Measurements from ENCODE around the gene TBX6. TPM values are rescaled to one million over a fixed set of nuclear protein-coding genes. Genes with fewer than 3 reads are reported as not detected.

TBX6 gene
- total RNA-seq, 2 donors from 2014 or later, result 1.8 to 2.6 TPM

DNA sequence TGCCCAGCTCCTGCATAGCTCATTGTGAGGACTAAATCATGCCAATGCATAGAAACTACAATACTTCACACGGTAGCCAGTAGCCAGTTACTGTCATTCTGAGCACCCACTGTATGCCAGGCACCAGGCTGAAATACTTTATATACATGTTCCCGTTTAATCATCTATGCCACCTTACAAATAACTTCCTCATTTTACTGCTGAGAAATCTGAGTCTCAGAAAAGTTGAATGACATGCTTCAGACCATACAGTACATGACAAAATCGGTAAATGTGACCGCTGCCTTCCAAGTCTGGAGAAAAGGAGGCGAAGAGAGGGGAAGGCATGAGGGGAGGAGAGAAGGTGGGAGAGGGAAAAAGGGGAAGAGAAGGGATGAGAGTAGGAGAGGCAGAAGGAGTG lies 51.5 kb downstream of the TBX6 start:
- 52 to 57% methylated on average over 5 of the region's 5 CpGs for WGBS, 2 donors
- no peak for DNase-seq
- no peak overlapping the region for H3K27ac ChIP-seq
- ATAC-seq, result no peak
- H3K9me3 ChIP-seq, result no peaks in the 10 kb centered on the region
- intact Hi-C loops (cut with DNase I), result loop anchor here (10.0 kb wide), 1 partner anchor 585 kb away; no protein-coding TSS in a partner anchor
- no peaks in the 10 kb centered on the region for H3K36me3 ChIP-seq (replicated peaks in 1 of 2; ENCODE audit: insufficient read depth in 1 of 2, low read depth in 2 of 2)
- TF ChIP-seq, protein P1, sequence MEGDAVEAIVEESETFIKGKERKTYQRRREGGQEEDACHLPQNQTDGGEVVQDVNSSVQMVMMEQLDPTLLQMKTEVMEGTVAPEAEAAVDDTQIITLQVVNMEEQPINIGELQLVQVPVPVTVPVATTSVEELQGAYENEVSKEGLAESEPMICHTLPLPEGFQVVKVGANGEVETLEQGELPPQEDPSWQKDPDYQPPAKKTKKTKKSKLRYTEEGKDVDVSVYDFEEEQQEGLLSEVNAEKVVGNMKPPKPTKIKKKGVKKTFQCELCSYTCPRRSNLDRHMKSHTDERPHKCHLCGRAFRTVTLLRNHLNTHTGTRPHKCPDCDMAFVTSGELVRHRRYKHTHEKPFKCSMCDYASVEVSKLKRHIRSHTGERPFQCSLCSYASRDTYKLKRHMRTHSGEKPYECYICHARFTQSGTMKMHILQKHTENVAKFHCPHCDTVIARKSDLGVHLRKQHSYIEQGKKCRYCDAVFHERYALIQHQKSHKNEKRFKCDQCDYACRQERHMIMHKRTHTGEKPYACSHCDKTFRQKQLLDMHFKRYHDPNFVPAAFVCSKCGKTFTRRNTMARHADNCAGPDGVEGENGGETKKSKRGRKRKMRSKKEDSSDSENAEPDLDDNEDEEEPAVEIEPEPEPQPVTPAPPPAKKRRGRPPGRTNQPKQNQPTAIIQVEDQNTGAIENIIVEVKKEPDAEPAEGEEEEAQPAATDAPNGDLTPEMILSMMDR (IDR thresholded peaks at IDR 0.05), result no peak
- TF ChIP-seq POLR2A (IDR thresholded peaks at IDR 0.05), result no peak
- no peaks in the 10 kb centered on the region for H3K4me1 ChIP-seq
- no peak overlapping the region for H3K4me3 ChIP-seq
- no peaks in the 10 kb centered on the region for H3K27me3 ChIP-seq

Other genes starting within 250 kb of the TBX6 start
- 10 to 100 TPM; 76.5 to 79.9 TPM for gene CDIPT, start 228.7 kb downstream of the TBX6 start, total RNA-seq
- gene SEZ6L2, start 192.4 kb downstream of the TBX6 start, total RNA-seq, result 10 to 100 TPM; 19.2 to 28.3 TPM
- gene ASPHD1, start 191.4 kb downstream of the TBX6 start, total RNA-seq, result 1 to 10 TPM; 4.7 to 8.2 TPM
- 10 to 100 TPM; 14.3 to 49.1 TPM for gene KCTD13, start 165.7 kb downstream of the TBX6 start, total RNA-seq
- 10 to 100 TPM; 67.5 to 71.9 TPM for gene TMEM219, start 129.8 kb downstream of the TBX6 start, total RNA-seq
- gene TAOK2, start 118.1 kb downstream of the TBX6 start, total RNA-seq, result 10 to 100 TPM; 31.1 to 58.3 TPM
- gene HIRIP3, start 96.3 kb downstream of the TBX6 start, total RNA-seq, result 10 to 100 TPM; 11.2 to 17.1 TPM
- 10 to 100 TPM; 28.3 to 54.5 TPM for gene INO80E, start 95.7 kb downstream of the TBX6 start, total RNA-seq
- gene DOC2A, start 80.9 kb downstream of the TBX6 start, total RNA-seq, result under 1 TPM in 1 of 2 donors, not detected in 1; 0.78 TPM
- gene C16orf92, start 68.7 kb downstream of the TBX6 start, total RNA-seq, result not detected
- gene TLCD3B, start 60.7 kb downstream of the TBX6 start, total RNA-seq, result not detected
- gene ALDOA, start 26.2 kb downstream of the TBX6 start, total RNA-seq, result 100 to 1,000 TPM; 306 to 384 TPM
- 10 to 100 TPM; 29.3 to 32.2 TPM for gene PPP4C, start 15.9 kb downstream of the TBX6 start, total RNA-seq
- 10 to 100 TPM; 28.3 to 84.8 TPM for gene YPEL3, start 4.3 kb upstream of the TBX6 start, total RNA-seq
- gene GDPD3, start 21.6 kb upstream of the TBX6 start, total RNA-seq, result 1 to 10 TPM in 1 of 2 donors, not detected in 1; 1.8 TPM
- 10 to 100 TPM; 28.8 to 35.3 TPM for gene MAPK3, start 31.3 kb upstream of the TBX6 start, total RNA-seq
- gene CORO1A, start 91.7 kb upstream of the TBX6 start, total RNA-seq, result 10 to 100 TPM in 1 of 2 donors, 1 to 10 TPM in 1; 8.2 to 17.4 TPM
- 10 to 100 TPM; 47.5 to 54.7 TPM for gene BOLA2B, start 101.7 kb upstream of the TBX6 start, total RNA-seq
- 10 to 100 TPM; 41.5 to 65.3 TPM for gene SLX1A, start 102.0 kb upstream of the TBX6 start, total RNA-seq
- gene SULT1A3, start 107.3 kb upstream of the TBX6 start, total RNA-seq, result 10 to 100 TPM in 1 of 2 donors, 1 to 10 TPM in 1; 5.7 to 63.3 TPM
- 1 to 10 TPM in 1 of 2 donors, under 1 TPM in 1; 0.33 to 3.1 TPM for gene NPIPB13, start 156.6 kb upstream of the TBX6 start, total RNA-seq

Data from body of pancreas (tissue), 4 donors.